Stimulated activated naive CD4-positive, alpha-beta T cell treated with Interleukin-2 at 50 U/mL for 16 hours (primary cell): ENCODE results near the gene SIX4.

Experiments used
- DNase-seq: peaks from one replicate; lab custom pipeline; 2025; lab: John Stamatoyannopoulos, UW

Gene SIX4

DNA sequence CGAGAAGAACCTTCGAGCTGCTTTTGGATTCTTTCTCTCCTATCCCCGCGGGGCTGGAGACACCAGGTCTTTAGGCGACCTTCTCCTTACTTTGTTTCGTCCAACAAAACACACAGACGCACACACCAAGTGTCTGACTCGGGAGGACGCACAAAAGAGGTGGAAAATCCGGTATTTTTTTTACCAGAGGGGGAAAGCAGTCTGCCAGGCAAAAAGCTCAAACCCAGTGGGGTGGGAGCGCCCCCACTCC, 2.1 kb downstream of the SIX4 start:
- DNase-seq: no peak

DNA sequence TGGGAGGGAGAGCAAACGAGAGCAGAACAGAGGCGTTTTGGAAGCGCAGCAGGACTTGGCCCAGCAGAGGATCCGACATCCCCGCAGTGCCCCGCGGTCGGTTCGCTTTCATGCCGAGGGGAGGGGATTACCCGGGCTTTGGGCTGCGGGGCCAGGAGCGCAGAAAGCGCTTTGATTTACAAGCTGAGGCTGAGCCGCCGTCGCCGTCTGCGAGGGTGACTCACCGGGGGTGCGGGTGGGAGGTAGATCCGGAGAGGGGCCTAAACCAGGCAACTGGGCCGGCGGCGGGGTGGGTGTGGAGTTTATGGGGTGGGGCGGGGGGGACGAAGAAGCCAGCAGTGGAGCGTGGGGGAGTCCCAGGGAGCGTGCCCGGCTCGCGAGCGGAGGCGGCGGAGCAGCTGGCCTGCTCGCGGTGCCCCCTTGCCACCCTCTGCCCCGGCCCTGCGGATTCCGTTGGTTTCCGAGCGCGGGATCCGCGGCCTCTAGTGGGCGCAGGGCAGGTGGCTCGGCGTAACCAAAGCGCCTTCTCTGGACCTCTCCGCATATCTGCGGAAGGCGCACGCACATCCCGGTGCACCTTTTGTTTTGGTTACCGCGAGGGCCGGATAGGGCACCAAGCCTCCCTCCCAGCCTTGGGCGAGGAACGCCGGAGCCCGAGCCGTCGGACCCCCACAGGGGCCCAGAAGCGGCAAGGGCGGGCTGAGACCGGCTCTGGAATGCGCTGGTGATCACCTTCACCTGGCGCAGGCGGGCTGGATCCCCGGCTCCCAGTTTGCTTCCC, 2.6 kb downstream of the SIX4 start:
- DNase-seq: peak; percentile 49

GRCh38 chr14:60720962-60721325, 3.2 kb downstream of the SIX4 start:
- no peak for DNase-seq

- DNase-seq: no peak
Measured at GRCh38 chr14:60720391-60720790, 3.8 kb downstream of the SIX4 start.

GRCh38 chr14:60713513-60713912, 10.6 kb downstream of the SIX4 start:
- DNase-seq: no peak

DNA sequence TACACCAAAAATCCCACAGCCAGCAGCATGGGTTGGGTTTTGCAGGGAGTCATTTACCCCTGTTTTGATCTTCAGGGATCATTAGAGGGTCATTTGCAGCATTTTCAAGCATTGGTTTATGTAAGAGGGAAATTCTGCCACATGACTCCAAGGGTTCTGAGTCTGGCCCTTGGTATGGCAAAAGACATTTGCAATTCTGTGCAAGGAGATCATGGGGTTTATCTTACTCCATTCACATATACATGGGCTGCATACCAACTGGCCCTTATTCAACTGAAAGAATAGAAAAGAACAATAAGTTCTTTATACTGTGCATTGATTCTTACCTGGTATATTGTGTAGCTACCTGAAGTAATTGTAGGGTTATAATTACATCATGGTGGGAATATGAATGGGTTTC, 13.7 kb downstream of the SIX4 start:
- no peak for DNase-seq

- no peak for DNase-seq
Measured at GRCh38 chr14:60707858-60708257, 16.3 kb downstream of the SIX4 start.

- no peak for DNase-seq
Measured at GRCh38 chr14:60705100-60705499, 19.1 kb downstream of the SIX4 start.

- DNase-seq: no peak
Measured at GRCh38 chr14:60700598-60700997, 23.6 kb downstream of the SIX4 start.

- no peak for DNase-seq
Measured at GRCh38 chr14:60695327-60695726, 28.8 kb downstream of the SIX4 start.

- DNase-seq: no peak
Measured at GRCh38 chr14:60691383-60692113, 32.6 kb downstream of the SIX4 start.

- no peak for DNase-seq
Measured at GRCh38 chr14:60686865-60687264, 37.3 kb downstream of the SIX4 start.

DNA sequence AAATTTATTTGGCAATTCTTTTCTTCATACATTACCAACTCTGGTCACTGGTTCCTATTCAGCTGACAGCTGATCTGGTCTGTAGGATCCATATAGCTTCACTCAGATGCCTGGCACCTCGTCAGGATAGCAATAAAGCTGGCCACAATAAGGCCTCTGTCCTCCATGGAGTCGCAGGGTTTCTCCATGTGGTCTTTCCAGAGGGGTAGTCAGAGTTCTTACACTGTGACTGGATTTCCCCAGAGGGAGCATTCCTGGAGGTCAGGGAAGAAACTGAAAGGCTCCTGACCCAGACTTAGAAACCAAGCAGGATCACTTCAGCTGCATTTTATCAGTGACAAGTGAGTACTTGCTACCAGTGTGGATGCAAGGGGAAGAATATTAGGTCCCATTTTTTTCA, 39.9 kb downstream of the SIX4 start:
- no peak for DNase-seq

DNA sequence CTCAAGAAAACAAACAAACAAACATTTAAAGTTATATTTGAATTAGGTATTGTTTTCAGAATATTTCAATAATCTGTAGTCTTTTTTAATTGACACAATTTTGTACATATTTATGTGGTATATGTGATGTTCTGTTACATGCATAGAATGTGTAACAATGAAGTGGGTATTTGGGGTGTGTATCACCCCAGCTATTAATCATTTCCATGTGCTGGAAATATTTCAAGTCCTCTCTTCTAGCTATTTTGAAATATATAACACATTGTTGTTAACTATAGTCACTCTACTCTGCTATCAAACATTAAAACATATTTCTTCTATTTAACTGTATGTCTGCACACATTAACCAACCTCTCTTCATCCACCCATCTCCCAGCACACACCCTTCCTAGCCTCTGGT, 42.9 kb downstream of the SIX4 start:
- DNase-seq: no peak

DNA sequence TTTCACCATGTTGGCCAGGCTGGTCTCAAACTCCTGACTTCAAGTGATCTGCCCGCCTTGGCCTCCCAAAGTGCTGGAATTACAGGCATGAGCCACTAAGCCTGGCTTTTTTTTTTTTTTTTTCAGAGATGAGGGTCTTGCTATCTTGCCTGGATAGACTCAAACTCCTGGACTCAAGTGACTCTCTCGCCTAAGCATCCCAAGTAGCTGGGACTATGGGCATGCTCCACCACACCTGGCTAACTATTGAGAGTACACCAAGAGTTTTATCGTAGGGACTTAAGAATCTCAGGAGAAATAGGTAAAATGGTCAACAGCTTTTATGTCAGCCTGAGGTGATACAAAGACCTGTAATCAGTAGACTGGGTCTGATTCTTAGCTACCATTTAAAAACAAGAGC, 43.6 kb downstream of the SIX4 start:
- DNase-seq: no peak

DNA sequence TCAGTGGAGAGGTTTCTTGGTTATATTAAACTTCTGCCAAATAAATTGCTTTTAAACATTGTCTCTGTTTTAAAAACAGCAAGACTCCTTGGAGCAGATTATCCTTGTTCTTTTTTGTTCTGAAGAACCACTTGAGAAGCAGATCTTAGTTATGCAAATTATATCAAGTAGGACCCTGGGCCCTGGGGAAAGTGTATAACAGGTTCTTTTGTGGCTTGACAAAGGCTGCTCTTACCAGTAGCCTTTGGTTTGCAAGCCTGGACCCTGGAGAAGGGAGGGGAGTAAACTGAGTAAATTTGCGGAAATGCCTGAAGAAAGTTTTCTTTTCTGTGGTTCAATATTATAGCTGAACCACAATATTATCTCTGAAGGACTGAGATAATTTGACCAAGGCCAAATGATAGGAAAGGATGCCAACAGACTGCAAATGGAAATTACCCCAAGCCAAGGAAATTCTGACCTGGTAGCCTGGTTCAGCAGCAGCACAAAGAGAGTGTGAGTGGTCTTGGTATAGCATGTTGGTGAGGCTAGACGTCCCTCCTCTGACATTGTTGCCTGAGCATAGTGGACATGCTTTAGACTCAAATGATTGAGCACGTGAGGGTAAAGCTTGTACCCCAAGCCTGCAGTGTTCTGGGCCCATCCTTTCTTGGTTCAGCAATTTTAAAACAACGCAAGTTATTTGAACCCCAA, 44.4 kb downstream of the SIX4 start:
- DNase-seq: no peak

DNA sequence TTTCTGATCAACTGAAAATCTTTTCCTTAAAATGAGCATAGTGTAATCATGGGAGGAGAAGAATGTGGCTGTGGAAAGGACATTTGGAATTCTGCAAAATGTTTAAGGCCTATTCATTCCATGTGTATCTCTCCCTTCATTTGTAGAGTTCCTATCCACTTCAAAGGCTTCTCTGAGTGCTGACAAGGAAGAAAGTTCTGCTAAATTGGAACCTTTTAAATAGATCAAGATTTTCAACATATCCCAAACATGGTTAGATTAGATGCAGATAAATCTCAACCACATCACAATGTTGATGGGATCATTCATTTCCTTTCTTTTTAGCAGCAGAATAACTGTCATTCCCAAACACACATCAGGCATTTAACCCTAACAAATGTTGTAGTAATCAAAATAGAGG, 46.5 kb downstream of the SIX4 start:
- no peak for DNase-seq

DNA sequence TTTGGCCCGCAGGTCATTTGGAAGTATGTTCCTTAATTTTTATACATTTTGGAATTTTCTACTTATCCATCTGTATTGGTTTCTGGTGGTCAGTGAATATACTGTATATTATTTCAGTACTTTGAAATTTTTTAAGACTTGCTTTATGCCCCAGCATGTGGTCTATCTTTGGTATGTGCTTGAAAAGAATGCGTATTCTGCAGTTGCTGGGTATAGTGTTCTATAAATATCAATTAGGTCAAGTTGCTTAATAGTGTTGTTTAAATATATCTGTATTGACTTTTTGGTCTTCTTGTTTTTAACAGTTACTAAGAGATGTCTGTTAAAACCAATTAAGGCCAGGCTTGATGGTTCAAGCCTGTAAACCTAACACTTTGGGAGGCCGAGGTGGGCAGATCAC, 53.2 kb downstream of the SIX4 start:
- DNase-seq: no peak

DNA sequence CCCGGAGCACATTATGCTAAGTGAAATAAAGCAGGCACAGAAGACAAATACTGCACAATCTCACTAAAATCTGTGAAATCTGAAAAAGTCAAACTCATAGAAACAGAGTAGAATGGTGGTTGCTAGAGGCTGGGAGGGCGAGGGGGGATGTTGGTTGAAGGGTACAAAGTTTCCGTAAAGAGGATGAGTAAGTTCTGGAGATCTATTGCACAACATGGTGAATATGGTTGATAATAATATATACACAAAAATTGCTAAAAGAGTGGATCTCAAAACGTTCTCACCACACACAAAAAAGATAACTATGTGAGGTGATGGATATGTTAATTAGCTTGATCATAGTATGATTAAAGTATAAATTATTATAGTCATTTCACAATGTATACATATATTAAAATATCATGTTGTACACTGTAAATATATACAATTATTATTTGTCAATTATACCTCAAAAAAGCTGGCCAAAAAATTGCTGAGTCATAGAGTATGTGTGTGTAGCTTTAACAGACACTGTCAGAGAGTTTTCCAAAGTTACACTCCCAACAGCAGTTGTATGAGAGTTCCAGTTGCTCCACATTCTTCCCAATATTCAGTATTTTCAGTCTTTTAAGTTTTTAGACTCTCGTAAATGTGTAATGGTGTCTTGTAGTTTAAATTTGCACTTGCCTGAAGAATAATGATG, 55.6 kb downstream of the SIX4 start:
- no peak for DNase-seq

DNA sequence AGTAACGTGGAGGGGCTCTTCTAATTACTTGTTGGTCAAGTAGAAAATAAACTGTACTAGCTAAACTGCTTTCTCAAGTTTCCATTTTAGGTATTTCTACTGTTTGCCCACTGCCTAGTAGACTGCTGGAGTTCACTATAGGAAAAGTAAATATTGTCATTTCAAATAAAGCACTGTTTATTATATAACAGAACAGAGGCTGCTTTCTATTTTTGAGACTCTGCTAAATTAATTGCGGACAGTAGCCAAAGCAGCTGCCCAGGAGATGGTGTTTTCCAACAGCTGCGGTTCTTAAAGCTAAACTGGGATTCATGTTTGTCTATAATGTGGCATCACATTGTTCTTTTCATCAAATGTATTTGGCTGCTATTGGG, 59.0 kb downstream of the SIX4 start:
- DNase-seq: no peak

GRCh38 chr14:60662982-60663381, 61.2 kb downstream of the SIX4 start:
- DNase-seq: no peak

- no peak for DNase-seq
Measured at GRCh38 chr14:60661721-60662120, 62.4 kb downstream of the SIX4 start.
